Naive thymus-derived CD4-positive, alpha-beta T cell (primary cell): ENCODE results near the gene SMC3. TPM values are rescaled to one million over a fixed set of nuclear protein-coding genes. Genes with fewer than 3 reads are reported as not detected.
A peak's percentile ranks its signal among the peaks of the same experiment; 100 is the strongest.

Source experiments
- ATAC-seq: fragments of 150-1000 bp; cut with Tn5 transposase; 2 replicates; pipeline ENCODE4 v1.10.0; 2021; ENCODE audit warnings: mild to moderate bottlenecking, moderate library complexity
- CTCF ChIA-PET: fragments of 350-600 bp; sonication (Branson Sonifier 250); formaldehyde crosslinking; loops from one replicate; lab custom pipeline; 2021; ENCODE audit warnings: antibody characterized with exemption; lab: Charles Lee
- POLR2A ChIA-PET: fragments of 350-600 bp; sonication (Branson Sonifier 250); formaldehyde crosslinking; loops from one replicate; lab custom pipeline; 2021; ENCODE audit warnings: antibody characterized with exemption, inconsistent platforms; lab: Charles Lee
- DNase-seq, 9 donors: peaks; one replicate each; pipeline versions ENCODE4 v3.0.0 to v3.0.0-alpha.2; 2020 to 2022; ENCODE audit warnings: mixed read lengths in 1 of 9
- H3K27ac ChIP-seq: one replicate; pipeline ENCODE4 v1.7.0; 2013; ENCODE audit warnings: mild to moderate bottlenecking, low read depth, low read length, moderate library complexity
- H3K27me3 ChIP-seq, 2 donors: one replicate each; pipeline ENCODE4 v1.7.0; 2013; ENCODE audit warnings: low read length in 2 of 2, mild to moderate bottlenecking in 2 of 2, moderate library complexity in 2 of 2; ENCODE audit not compliant: control insufficient read depth in 2 of 2, insufficient read depth in 2 of 2
- H3K36me3 ChIP-seq, 3 experiments: 1 replicate in 2 of 3; 2 replicates in 1 of 3; pipeline ENCODE4 v1.7.0; 2013; ENCODE audit warnings: low read length in 3 of 3, mild to moderate bottlenecking in 3 of 3, moderate library complexity in 1 of 3; ENCODE audit not compliant: insufficient read depth in 3 of 3, control insufficient read depth in 2 of 3
- H3K4me1 ChIP-seq, 2 donors: one replicate each; pipeline ENCODE4 v1.7.0; 2013; ENCODE audit warnings: low read length in 2 of 2, mild to moderate bottlenecking in 2 of 2, moderate library complexity in 1 of 2; ENCODE audit not compliant: control insufficient read depth in 2 of 2, insufficient read depth in 2 of 2
- H3K4me3 ChIP-seq: 2 replicates; pipeline ENCODE4 v1.7.0; 2013; ENCODE audit warnings: mild to moderate bottlenecking, low read length
- H3K9me3 ChIP-seq, 3 experiments: 1 replicate in 2 of 3; 2 replicates in 1 of 3; pipeline ENCODE4 v1.7.0; 2013; ENCODE audit warnings: low read length in 3 of 3; ENCODE audit not compliant: control insufficient read depth in 2 of 3
- H3K27ac Mint-ChIP-seq, 9 donors: one replicate each; pipeline ENCODE4 v1.8.0; 2020 to 2022; ENCODE audit warnings: mixed read lengths in 9 of 9, mild to moderate bottlenecking in 8 of 9, moderate library complexity in 5 of 9, inconsistent platforms in 2 of 9
- H3K27me3 Mint-ChIP-seq, 5 donors: one replicate each; pipeline ENCODE4 v1.8.0; 2021 to 2022; ENCODE audit warnings: mixed read lengths in 5 of 5, mild to moderate bottlenecking in 1 of 5
- H3K36me3 Mint-ChIP-seq, 5 donors: one replicate each; pipeline ENCODE4 v1.8.0; 2020 to 2022; ENCODE audit warnings: mixed read lengths in 5 of 5, mild to moderate bottlenecking in 3 of 5, inconsistent platforms in 1 of 5
- H3K4me1 Mint-ChIP-seq, 7 donors: one replicate each; pipeline ENCODE4 v1.8.0; 2020 to 2022; ENCODE audit warnings: mixed read lengths in 7 of 7, mild to moderate bottlenecking in 3 of 7, inconsistent platforms in 1 of 7
- H3K4me3 Mint-ChIP-seq, 10 donors: one replicate each; pipeline ENCODE4 v1.8.0; 2020 to 2022; ENCODE audit warnings: mild to moderate bottlenecking in 10 of 10, mixed read lengths in 10 of 10, moderate library complexity in 6 of 10, inconsistent platforms in 2 of 10
- H3K9me3 Mint-ChIP-seq, 11 donors: one replicate each; pipeline ENCODE4 v1.8.0; 2020 to 2022; ENCODE audit warnings: mixed read lengths in 11 of 11, mild to moderate bottlenecking in 4 of 11, inconsistent platforms in 1 of 11, moderate library complexity in 1 of 11
- intact Hi-C, 2 donors: fragments of 100-400 bp; cut with micrococcal nuclease; formaldehyde crosslinking; loops; one replicate each; pipeline ENCODE4 v1.15.1; 2023
- polyA plus RNA-seq, 2 donors: library from polyadenylated mRNA; unstranded; fragments of 300-500 nt; fragmentation: Illumina TruSeq; gene quantifications; one replicate each; pipeline ENCODE4 v1.2.3, GENCODE V29; 2021
- total RNA-seq, 6 experiments: library from RNA in 5 of 6; stranded (reverse) in 5 of 6; gene quantifications; 1 replicate in 5 of 6; 2 replicates in 1 of 6; pipeline ENCODE4 v1.2.3 and lab custom pipeline; 2021 to 2026

The SMC3 gene
- total and polyA plus RNA-seq, 7 experiments from 2014 or later, result 29.8 to 88.2 (median 52.4) TPM

- Mint-ChIP-seq H3K4me3 (no peak overlapping the region), H3K27ac (no peak overlapping the region), H3K4me1 (peaks cover 2 to 10% (median 5%) of the 10 kb centered on the region in 7 donors), H3K36me3 (peaks cover 0 to 2% (median 0%) of the 10 kb centered on the region in 5 donors), H3K27me3 (peaks cover 0 to 69% (median 4%) of the 10 kb centered on the region in 5 donors), H3K9me3 (peaks cover 0 to 1% (median 0%) of the 10 kb centered on the region in 11 donors)
- Histone ChIP-seq H3K4me1 (no peaks in the 10 kb centered on the region), H3K4me3 (no peak overlapping the region), H3K9me3 (no peaks in the 10 kb centered on the region), H3K27me3 (no peaks in the 10 kb centered on the region), H3K27ac (no peak overlapping the region), H3K36me3 (no peaks in the 10 kb centered on the region)
- POLR2A ChIA-PET, result no interaction called here
- no peak for DNase-seq
- intact Hi-C loops, result no loop called here
- ATAC-seq, result no peak
- CTCF ChIA-PET, result interaction anchor here (0.6 to 2.5 kb wide), 7 partner anchors 9 to 1769 kb away, joined by 3 to 10 read pairs (median 3); partner anchors contain the start of gene SMC3
These were observed 9.5 kb upstream of the SMC3 start for GRCh38 chr10:110558041-110558440.

GRCh38 chr10:110560012-110560411 is 7.5 kb upstream of the SMC3 start:
- H3K36me3 Mint-ChIP-seq, result peaks cover 0 to 2% (median 0%) of the 10 kb centered on the region in 5 donors

GRCh38 chr10:110561292-110561691 is 6.2 kb upstream of the SMC3 start:
- peaks cover 0 to 1% (median 0%) of the 10 kb centered on the region in 11 donors for H3K9me3 Mint-ChIP-seq
- H3K27me3 Mint-ChIP-seq, result peaks cover 6 to 65% (median 17%) of the 10 kb centered on the region in 5 donors
- Histone ChIP-seq H3K4me1 (no peaks in the 10 kb centered on the region), H3K27me3 (no peaks in the 10 kb centered on the region), H3K9me3 (no peaks in the 10 kb centered on the region), H3K36me3 (no peaks in the 10 kb centered on the region), H3K4me3 (no peak overlapping the region), H3K27ac (no peak overlapping the region)
- DNase-seq, result no peak
- peaks cover 4 to 8% (median 5%) of the 10 kb centered on the region in 7 donors for H3K4me1 Mint-ChIP-seq
- H3K36me3 Mint-ChIP-seq, result peaks cover 0 to 2% (median 0%) of the 10 kb centered on the region in 5 donors
- no peak for ATAC-seq
- intact Hi-C loops, result loop anchor here in 1 of 2 donors (10.0 kb wide), 1 partner anchor 646 kb away; no protein-coding TSS in a partner anchor
- no peak overlapping the region for H3K27ac Mint-ChIP-seq
- H3K4me3 Mint-ChIP-seq, result no peak overlapping the region
- CTCF ChIA-PET, result interaction anchor here (2.6 kb wide), 1 partner anchor 15 kb away, joined by 8 read pairs; no protein-coding TSS in a partner anchor
- POLR2A ChIA-PET, result no interaction called here

More at GRCh38 chr10:110560012-110560411, 7.5 kb upstream of the SMC3 start:
- Histone ChIP-seq H3K27ac (no peak overlapping the region), H3K4me3 (no peak overlapping the region), H3K27me3 (no peaks in the 10 kb centered on the region), H3K9me3 (no peaks in the 10 kb centered on the region), H3K4me1 (no peaks in the 10 kb centered on the region), H3K36me3 (no peaks in the 10 kb centered on the region)
- Mint-ChIP-seq H3K4me3 (no peak overlapping the region), H3K27ac (no peak overlapping the region), H3K9me3 (peaks cover 0 to 1% (median 0%) of the 10 kb centered on the region in 11 donors), H3K27me3 (peaks cover 6 to 77% (median 17%) of the 10 kb centered on the region in 5 donors), H3K4me1 (peaks cover 2 to 10% (median 5%) of the 10 kb centered on the region in 7 donors)
- ChIA-PET POLR2A (no interaction called here), CTCF (interaction anchor here (2.5 to 2.6 kb wide), 2 partner anchors 11 to 13 kb away, joined by 8 to 10 read pairs; no protein-coding TSS in a partner anchor)
- DNase-seq (no peak), ATAC-seq (no peak)
- intact Hi-C loops, result loop anchor here in 1 of 2 donors (10.0 kb wide), 1 partner anchor 645 kb away; no protein-coding TSS in a partner anchor

GRCh38 chr10:110562348-110562747 is 5.1 kb upstream of the SMC3 start:
- ATAC-seq (no peak), DNase-seq (no peak)
- Mint-ChIP-seq H3K27ac (no peak overlapping the region), H3K27me3 (peaks cover 6 to 58% (median 17%) of the 10 kb centered on the region in 5 donors), H3K4me1 (peaks cover 0 to 9% (median 6%) of the 10 kb centered on the region in 7 donors), H3K9me3 (peaks cover 0 to 4% (median 0%) of the 10 kb centered on the region in 11 donors), H3K36me3 (peaks cover 0 to 4% (median 0%) of the 10 kb centered on the region in 5 donors), H3K4me3 (no peak overlapping the region)
- no peaks in the 10 kb centered on the region for H3K9me3 ChIP-seq
- intact Hi-C loops, result loop anchor here in 1 of 2 donors (10.0 kb wide), 1 partner anchor 648 kb away; no protein-coding TSS in a partner anchor
- H3K27ac ChIP-seq, result no peak overlapping the region
- no peaks in the 10 kb centered on the region for H3K36me3 ChIP-seq
- POLR2A ChIA-PET, result no interaction called here
- H3K4me3 ChIP-seq, result no peak overlapping the region
- H3K4me1 ChIP-seq, result peaks cover 0 to 4% of the 10 kb centered on the region in 2 donors
- CTCF ChIA-PET, result no interaction called here
- no peaks in the 10 kb centered on the region for H3K27me3 ChIP-seq

- H3K9me3 ChIP-seq, result no peaks in the 10 kb centered on the region
- Mint-ChIP-seq H3K4me3 (no peak overlapping the region), H3K9me3 (peaks cover 0 to 5% (median 0%) of the 10 kb centered on the region in 11 donors), H3K36me3 (peaks cover 0 to 5% (median 0%) of the 10 kb centered on the region in 5 donors), H3K4me1 (peaks cover 0 to 8% (median 6%) of the 10 kb centered on the region in 7 donors), H3K27ac (no peak overlapping the region), H3K27me3 (peaks cover 6 to 56% (median 17%) of the 10 kb centered on the region in 5 donors)
- peaks cover 0 to 4% of the 10 kb centered on the region in 2 donors for H3K4me1 ChIP-seq
- ATAC-seq, result no peak
- intact Hi-C loops, result loop anchor here in 1 of 2 donors (10.0 kb wide), 1 partner anchor 648 kb away; no protein-coding TSS in a partner anchor
- POLR2A ChIA-PET, result interaction anchor here (0.6 to 1.2 kb wide), 2 partner anchors 14 to 357 kb away, joined by 3 read pairs; no protein-coding TSS in a partner anchor
- H3K27me3 ChIP-seq, result no peaks in the 10 kb centered on the region
- DNase-seq, result no peak
- H3K27ac ChIP-seq, result no peak overlapping the region
- H3K4me3 ChIP-seq, result no peak overlapping the region
- peaks cover 0 to 6% (median 0%) of the 10 kb centered on the region in 3 experiments for H3K36me3 ChIP-seq
- CTCF ChIA-PET, result no interaction called here
These were observed 4.4 kb upstream of the SMC3 start for GRCh38 chr10:110563132-110563531.

- H3K9me3 ChIP-seq, result no peaks in the 10 kb centered on the region
- peak overlapping the region; percentile 88 for H3K27ac ChIP-seq
- no peaks in the 10 kb centered on the region for H3K27me3 ChIP-seq
- Mint-ChIP-seq H3K36me3 (peaks cover 0 to 13% (median 5%) of the 10 kb centered on the region in 5 donors), H3K27ac (peak overlapping the region; percentile 96 to 99 (median 97)), H3K27me3 (peaks cover 6 to 34% (median 14%) of the 10 kb centered on the region in 5 donors), H3K4me3 (peak overlapping the region; percentile 91 to 99 (median 96)), H3K4me1 (peaks cover 15 to 39% (median 31%) of the 10 kb centered on the region in 7 donors), H3K9me3 (peaks cover 0 to 5% (median 0%) of the 10 kb centered on the region in 11 donors)
- ATAC-seq (no peak), DNase-seq (peak in 1 of 9 donors; percentile 2)
- peaks cover 0 to 9% (median 0%) of the 10 kb centered on the region in 3 experiments for H3K36me3 ChIP-seq
- ChIA-PET POLR2A (interaction anchor here (0.6 to 2.7 kb wide), 8 partner anchors 12 to 1809 kb away, joined by 3 to 12 read pairs (median 3); partner anchors contain the start of gene SMNDC1), CTCF (interaction anchor here (0.9 to 1.3 kb wide), 4 partner anchors 8 to 262 kb away, joined by 3 to 4 read pairs (median 3); partner anchors contain the start of gene SMNDC1)
- peak overlapping the region; percentile 88 for H3K4me3 ChIP-seq
- peaks cover 16 to 18% of the 10 kb centered on the region in 2 donors for H3K4me1 ChIP-seq
- intact Hi-C loops, result loop anchor here (1.0 to 10.0 kb wide), 19 partner anchors 9 to 1881 kb away; partner anchors contain the start of genes BBIP1 (in 2 of the 2), DUSP5 (in 2 of the 2), SHOC2 (in 2 of the 2) and PDCD4 (in 1 of the 2)
These were observed 859 bp upstream of the SMC3 start for GRCh38 chr10:110566472-110567200.
